ENCODE data around the gene ZNF12.

Gene ZNF12

DNA sequence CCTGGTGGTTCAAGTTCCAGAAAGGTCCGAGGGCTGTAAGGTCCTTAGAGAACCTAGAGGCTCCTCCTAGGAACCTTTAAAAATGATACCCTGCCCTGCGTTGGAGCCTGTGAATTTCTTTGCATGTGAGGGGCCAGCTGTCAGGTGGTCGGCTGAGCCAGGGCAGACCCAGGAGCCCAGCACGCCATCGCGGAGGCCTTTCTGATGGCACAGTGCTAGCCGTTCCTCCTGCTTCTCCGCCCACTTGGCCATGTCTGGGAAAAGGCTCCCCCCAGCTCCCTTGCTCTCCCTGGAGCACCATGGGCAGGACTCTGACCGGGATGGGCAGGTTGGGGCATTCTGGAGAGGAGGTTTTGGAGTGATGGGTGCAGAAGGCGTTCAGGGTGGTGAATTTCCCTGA lies 62.0 kb downstream of the ZNF12 start:
- DNase-seq, result no peak

DNA sequence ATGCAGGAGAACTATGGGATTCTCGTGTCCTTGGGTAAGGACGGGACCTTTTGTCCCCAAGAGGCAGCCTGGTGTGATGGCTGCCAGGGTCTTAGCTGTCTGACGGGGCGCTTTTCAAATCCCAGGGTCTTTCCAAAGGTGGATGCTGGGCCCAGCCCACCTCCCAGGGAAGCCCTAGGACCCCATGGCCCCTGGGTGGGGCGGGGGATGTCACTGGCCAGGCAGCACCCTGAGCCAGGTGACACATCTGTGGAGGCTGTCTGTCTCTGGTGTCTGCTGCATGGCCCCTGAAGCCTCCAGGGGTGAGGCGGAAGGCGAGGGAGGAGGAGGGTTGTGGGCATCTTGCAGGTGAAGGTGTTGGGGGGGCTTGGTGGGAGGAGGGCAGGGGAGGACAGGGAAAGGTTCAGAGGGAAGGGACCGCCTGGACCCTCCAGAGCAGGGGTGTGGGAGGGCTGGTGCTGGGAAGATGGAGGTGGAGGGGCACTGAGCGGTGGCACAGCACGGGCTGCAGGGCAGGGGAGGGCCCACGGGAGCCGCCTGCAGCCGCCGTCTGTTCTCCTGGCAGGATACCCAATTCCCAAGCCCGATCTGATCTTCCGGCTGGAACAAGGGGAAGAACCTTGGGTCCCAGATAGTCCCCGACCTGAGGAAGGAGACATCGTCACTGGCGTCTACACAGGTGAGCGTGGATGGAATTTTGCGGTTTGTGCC lies 62.7 kb downstream of the ZNF12 start:
- DNase-seq, result no peak

DNA sequence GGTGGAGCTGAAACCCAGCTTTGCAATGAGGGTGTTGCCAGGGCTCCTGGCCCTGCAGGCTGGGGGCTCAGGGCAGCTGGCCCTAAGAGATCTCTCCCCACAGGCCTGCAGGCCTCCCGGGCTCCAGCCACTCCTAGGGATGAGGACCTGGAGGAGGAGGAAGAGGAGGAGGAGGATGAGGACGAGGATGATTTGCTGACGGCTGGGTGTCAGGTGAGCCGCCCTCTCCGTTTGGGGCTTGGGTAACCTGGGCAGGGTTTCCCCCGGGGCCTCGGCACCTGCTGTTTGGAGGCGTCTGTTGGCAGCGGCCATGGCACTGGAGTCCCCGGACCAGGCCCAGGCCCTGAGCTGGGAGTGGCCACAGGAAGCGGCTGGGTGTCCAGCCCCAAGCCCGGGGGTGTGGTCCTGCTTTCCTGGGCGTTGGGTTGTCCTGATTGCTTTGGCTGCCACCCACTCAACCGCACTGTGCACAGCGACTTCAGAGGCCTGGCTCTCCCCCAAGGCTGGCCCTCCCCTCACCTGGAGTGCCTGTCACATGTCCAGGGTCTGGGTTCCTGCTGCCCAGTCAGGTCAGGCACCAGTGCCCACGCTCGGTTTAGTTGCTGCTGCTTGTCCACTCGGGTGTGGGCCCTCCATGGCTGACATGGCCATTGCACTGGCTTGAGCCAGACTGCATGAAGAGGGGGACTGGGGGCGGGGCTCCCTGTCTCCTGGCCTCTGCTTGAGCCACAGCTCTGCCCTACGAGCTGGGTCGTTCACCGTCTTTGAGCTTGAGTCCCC lies 63.7 kb downstream of the ZNF12 start:
- no peak for DNase-seq

- no peak for DNase-seq
Observed at GRCh38 chr7:6642239-6642839, 64.4 kb downstream of the ZNF12 start.

DNA sequence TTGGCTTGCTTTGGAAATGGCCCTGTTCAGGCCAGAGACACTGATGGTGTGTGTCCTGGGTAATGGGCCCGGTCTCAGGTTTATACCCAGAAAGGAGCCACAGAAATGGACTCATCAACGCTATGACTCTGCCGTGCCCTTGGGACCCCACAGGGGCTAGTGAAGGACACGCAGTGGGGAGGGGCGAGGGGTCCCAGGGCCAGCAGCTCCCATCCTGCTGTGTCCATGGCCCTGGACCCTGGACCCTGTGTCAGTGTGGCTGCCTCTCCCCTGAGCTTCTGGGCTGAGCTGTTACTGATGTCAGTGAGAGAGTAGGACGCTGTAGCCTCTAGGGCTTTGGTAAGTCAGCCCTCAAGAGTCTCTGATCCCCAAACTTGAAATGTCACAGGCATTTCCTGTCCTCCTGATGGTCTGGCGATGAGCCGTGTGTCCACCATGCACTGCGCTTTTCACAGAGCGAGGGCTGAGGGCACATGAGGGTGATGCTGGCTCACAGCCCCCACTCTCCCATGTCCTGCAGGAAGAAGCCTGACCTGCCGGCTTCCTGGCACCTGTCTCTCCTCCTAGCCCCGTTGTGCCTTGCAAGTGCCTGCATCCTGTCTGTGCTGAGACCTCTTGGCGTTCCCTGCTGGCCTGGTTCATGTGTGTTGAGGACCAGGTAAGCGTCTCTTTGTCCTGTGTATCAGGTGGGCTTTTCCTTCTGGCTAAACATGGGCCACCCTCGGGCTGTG lies 65.3 kb downstream of the ZNF12 start:
- DNase-seq, result no peak

DNA sequence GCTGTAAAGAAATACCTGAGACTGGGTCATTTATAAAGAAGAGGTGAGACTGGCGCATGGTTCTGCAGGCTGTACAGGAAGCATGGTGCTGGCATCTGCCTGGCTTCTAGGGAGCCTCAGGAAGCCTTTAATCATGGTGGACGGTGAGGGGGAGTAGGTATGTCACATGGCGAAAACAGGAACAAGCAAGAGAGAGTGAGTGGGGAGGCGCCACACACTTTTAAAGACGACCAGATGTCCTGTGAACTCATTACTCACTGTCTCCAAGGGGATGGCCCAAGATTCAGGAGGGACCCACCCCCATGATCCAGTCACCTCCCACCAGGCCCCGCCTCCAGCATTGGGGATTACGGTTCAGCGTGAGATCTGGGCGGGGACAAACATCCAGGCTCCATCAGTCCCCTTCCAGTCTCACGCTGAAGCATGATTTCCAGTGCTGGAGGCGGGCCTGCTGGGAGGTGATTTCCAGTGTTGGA lies 66.5 kb downstream of the ZNF12 start:
- no peak for DNase-seq

DNA sequence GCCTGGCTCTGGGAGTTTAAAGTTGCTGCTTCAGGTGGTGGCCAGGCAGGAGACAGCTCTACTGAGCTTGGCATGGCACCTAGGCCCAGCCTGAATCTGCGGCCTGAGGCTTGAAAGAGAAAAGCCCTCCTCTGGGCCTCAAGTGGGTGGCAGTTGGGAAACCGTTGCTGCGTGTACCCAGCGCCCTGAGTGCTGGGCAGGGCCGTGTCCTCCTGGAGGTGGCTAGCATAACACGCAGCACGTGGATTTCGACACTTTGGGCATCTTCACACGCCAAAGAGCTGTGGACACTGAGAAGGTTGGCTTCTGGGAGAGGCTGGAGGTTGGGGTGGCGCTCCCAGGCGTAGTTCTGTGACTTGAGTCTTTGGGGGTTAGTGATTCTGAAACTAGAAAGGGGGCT lies 67.1 kb downstream of the ZNF12 start:
- no peak for DNase-seq

DNA sequence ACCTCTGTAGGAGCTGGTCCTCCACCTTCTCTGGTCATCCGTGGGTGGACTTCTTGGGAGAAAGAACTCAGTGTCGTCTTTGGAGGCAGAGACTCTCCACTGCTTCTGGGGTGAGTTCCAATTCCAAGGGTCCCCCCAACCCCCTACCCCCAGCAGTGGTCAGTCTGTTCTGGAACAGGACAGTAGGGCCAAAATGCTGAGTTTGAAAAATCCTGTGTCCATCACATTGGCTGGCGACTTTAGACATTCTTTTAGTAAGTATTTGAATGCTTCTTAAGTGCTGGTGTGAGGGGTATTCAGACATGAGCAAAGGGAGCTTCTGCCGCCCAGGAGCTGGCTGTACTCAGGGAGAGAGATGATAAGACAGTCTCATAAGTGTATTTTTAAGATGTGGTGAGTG lies 67.7 kb downstream of the ZNF12 start:
- DNase-seq, result no peak

All from DMS79 treated with DMSO at 0.1 percent for 48 hours (cell line).